Activated T-helper 17 cell treated with anti-CD3 and anti-CD28 coated beads, Interleukin-2, amount 50 U/mL, for 72 hours (primary cell): Measurements from ENCODE around the gene NRXN3. TPM values are rescaled to one million over a fixed set of nuclear protein-coding genes. Genes with fewer than 3 reads are reported as not detected.

ENCODE experiments used
- ATAC-seq: fragments of 150-1000 bp; cut with Tn5 transposase; replicated peaks from 2 replicates; pipeline ENCODE4 v1.10.0; 2021; ENCODE audit warnings: mild to moderate bottlenecking, moderate library complexity
- H3K27ac Mint-ChIP-seq: one replicate; pipeline ENCODE4 v1.8.0; 2022; ENCODE audit warnings: mixed read lengths
- H3K27me3 Mint-ChIP-seq: one replicate; pipeline ENCODE4 v1.8.0; 2022; ENCODE audit warnings: mixed read lengths
- H3K36me3 Mint-ChIP-seq: one replicate; pipeline ENCODE4 v1.8.0; 2022; ENCODE audit warnings: low read depth, mild to moderate bottlenecking, mixed read lengths
- H3K4me1 Mint-ChIP-seq: one replicate; pipeline ENCODE4 v1.8.0; 2022; ENCODE audit warnings: mixed read lengths
- H3K4me3 Mint-ChIP-seq: one replicate; pipeline ENCODE4 v1.8.0; 2022; ENCODE audit warnings: mild to moderate bottlenecking, mixed read lengths
- H3K9me3 Mint-ChIP-seq: one replicate; pipeline ENCODE4 v1.8.0; 2022; ENCODE audit warnings: mixed read lengths
- total RNA-seq, 2 donors: library from RNA; stranded (reverse); gene quantifications; one replicate each; pipeline ENCODE4 v1.2.3, GENCODE V29; 2022

Gene NRXN3
- total RNA-seq, 2 donors from 2014 or later: not detected

GRCh38 chr14:79274641-79275291 is 1104.6 kb downstream of the NRXN3 start:
- Mint-ChIP-seq H3K4me3 (no peak overlapping the region), H3K4me1 (no peaks in the 10 kb centered on the region), H3K9me3 (peaks cover 5% of the 10 kb centered on the region), H3K36me3 (no peaks in the 10 kb centered on the region), H3K27ac (no peak overlapping the region), H3K27me3 (peaks cover 11% of the 10 kb centered on the region)
- ATAC-seq: no peak

GRCh38 chr14:79275292-79275655 is 1105.1 kb downstream of the NRXN3 start:
- H3K27ac Mint-ChIP-seq: no peak overlapping the region
- no peak for ATAC-seq
- H3K36me3 Mint-ChIP-seq: no peaks in the 10 kb centered on the region
- H3K27me3 Mint-ChIP-seq: peaks cover 15% of the 10 kb centered on the region
- no peak overlapping the region for H3K4me3 Mint-ChIP-seq
- H3K4me1 Mint-ChIP-seq: no peaks in the 10 kb centered on the region
- peaks cover 5% of the 10 kb centered on the region for H3K9me3 Mint-ChIP-seq

- ATAC-seq: no peak
- Mint-ChIP-seq H3K9me3 (peaks cover 4% of the 10 kb centered on the region), H3K27me3 (peaks cover 37% of the 10 kb centered on the region)
These were observed 1108.2 kb downstream of the NRXN3 start for GRCh38 chr14:79278286-79278797.

DNA sequence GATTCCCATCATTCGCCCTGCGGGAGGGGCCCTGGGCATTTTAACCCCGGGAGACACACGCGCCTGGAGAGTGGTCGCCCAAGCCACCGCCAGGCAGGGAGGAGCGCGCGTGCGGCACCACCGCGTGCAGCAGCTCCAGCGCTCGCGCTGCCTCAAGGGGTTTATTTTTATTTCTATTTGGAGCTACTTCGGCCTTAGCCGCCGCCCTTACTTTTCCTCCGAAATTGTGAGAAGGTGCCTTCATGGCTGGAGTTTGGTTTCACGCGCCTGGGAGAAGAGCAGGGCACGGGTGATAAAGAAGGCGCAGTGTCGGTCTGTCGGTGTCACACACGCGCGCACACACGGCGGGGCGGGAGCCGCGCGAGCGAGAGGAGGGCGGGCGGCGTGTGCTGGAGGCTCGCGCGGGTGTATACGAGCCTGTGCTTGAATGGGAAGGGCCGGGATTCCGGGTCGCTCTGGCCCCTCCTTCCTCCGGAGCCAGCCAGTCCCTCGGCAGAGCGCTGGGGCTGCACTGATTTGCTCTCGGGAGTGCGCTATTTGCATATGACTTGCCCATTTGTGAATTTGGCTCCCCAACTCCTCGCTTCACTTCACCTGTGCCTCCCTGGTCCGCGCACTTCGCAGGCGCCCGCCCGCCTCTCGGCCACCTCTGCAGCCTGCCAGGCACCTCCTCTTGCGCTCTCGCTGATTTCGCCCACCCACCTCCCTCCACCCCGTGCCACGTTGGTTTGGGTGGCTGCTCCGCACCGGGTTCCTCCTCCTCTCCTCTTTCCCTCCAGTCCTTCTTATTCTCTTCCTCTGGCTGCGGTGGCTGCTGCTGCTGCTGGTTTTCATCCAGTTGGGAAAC is 1108.8 kb downstream of the NRXN3 start:
- H3K4me1 Mint-ChIP-seq: no peaks in the 10 kb centered on the region
- H3K27me3 Mint-ChIP-seq: peaks cover 37% of the 10 kb centered on the region
- peaks cover 5% of the 10 kb centered on the region for H3K9me3 Mint-ChIP-seq
- H3K36me3 Mint-ChIP-seq: no peaks in the 10 kb centered on the region
- no peak for ATAC-seq
- H3K4me3 Mint-ChIP-seq: no peak overlapping the region
- no peak overlapping the region for H3K27ac Mint-ChIP-seq

More at GRCh38 chr14:79278286-79278797, 1108.2 kb downstream of the NRXN3 start:
- no peak overlapping the region for H3K4me3 Mint-ChIP-seq
- H3K4me1 Mint-ChIP-seq: no peaks in the 10 kb centered on the region
- H3K27ac Mint-ChIP-seq: no peak overlapping the region
- no peaks in the 10 kb centered on the region for H3K36me3 Mint-ChIP-seq

- no peaks in the 10 kb centered on the region for H3K4me1 Mint-ChIP-seq
- no peak overlapping the region for H3K4me3 Mint-ChIP-seq
- H3K9me3 Mint-ChIP-seq: peaks cover 5% of the 10 kb centered on the region
- peaks cover 37% of the 10 kb centered on the region for H3K27me3 Mint-ChIP-seq
- no peak overlapping the region for H3K27ac Mint-ChIP-seq
- no peaks in the 10 kb centered on the region for H3K36me3 Mint-ChIP-seq
- ATAC-seq: no peak
These were observed 1109.7 kb downstream of the NRXN3 start for GRCh38 chr14:79279645-79280597.

DNA sequence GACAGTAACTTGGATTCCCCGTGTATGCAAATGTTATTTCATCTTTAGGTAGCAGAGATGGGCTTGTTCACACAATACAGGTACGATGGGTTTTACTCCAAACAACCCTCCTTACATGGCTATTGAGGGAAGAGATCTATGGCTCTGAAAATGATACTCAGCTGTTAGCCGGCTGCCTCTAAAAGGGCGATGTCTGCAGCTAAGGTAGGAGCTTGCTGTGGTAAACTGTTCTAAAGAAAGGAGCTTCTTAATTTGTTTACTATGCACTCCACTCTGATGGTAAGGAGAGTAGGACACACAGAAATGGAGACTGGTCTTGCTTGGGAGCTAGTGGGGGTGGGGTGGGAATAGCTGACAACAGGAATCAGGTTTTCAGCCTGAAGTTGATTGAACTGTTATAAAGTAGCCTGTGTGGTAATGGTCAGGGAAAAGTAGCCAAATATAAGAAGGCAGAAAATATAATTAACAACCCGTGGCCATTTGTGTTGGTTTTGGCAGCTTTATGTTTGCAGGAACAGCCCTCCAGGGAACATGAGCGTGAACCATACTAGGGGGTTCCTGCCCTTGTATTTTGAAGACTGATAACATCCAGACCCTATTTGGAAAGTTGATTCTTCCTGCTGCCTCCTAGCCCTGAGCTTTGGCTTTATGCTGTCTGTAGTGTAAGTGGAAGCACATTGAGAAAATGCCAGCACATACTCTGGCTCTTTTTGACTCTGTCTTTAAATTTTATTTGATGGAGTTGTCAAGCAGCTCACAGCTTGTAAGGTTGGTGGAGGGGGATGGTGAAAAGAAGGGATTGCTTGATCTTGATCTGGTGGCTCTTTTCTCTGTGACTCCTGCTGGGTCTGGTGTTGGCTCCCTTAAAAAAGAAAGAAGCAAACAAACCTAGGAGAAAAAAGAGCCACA is 1111.3 kb downstream of the NRXN3 start:
- no peaks in the 10 kb centered on the region for H3K4me1 Mint-ChIP-seq
- peaks cover 5% of the 10 kb centered on the region for H3K9me3 Mint-ChIP-seq
- ATAC-seq: no peak
- H3K36me3 Mint-ChIP-seq: no peaks in the 10 kb centered on the region
- no peak overlapping the region for H3K4me3 Mint-ChIP-seq
- H3K27ac Mint-ChIP-seq: no peak overlapping the region
- H3K27me3 Mint-ChIP-seq: peaks cover 37% of the 10 kb centered on the region

GRCh38 chr14:79284621-79285020 is 1114.4 kb downstream of the NRXN3 start:
- H3K9me3 Mint-ChIP-seq: peaks cover 5% of the 10 kb centered on the region
- H3K4me3 Mint-ChIP-seq: no peak overlapping the region
- no peak overlapping the region for H3K27ac Mint-ChIP-seq
- ATAC-seq: no peak
- no peaks in the 10 kb centered on the region for H3K4me1 Mint-ChIP-seq
- H3K36me3 Mint-ChIP-seq: no peaks in the 10 kb centered on the region
- peaks cover 27% of the 10 kb centered on the region for H3K27me3 Mint-ChIP-seq

GRCh38 chr14:79285263-79285662 is 1115.1 kb downstream of the NRXN3 start:
- no peak overlapping the region for H3K27ac Mint-ChIP-seq
- H3K4me1 Mint-ChIP-seq: no peaks in the 10 kb centered on the region
- no peak overlapping the region for H3K4me3 Mint-ChIP-seq
- H3K36me3 Mint-ChIP-seq: no peaks in the 10 kb centered on the region
- ATAC-seq: no peak
- peaks cover 22% of the 10 kb centered on the region for H3K27me3 Mint-ChIP-seq
- H3K9me3 Mint-ChIP-seq: peaks cover 5% of the 10 kb centered on the region

- no peak overlapping the region for H3K4me3 Mint-ChIP-seq
- no peak for ATAC-seq
- no peak overlapping the region for H3K27ac Mint-ChIP-seq
- H3K27me3 Mint-ChIP-seq: peaks cover 4% of the 10 kb centered on the region
- H3K36me3 Mint-ChIP-seq: no peaks in the 10 kb centered on the region
- no peaks in the 10 kb centered on the region for H3K4me1 Mint-ChIP-seq
- H3K9me3 Mint-ChIP-seq: peaks cover 10% of the 10 kb centered on the region
These were observed 1117.8 kb downstream of the NRXN3 start for GRCh38 chr14:79287976-79288375.

GRCh38 chr14:79293482-79294177 is 1123.5 kb downstream of the NRXN3 start:
- H3K9me3 Mint-ChIP-seq: peaks cover 11% of the 10 kb centered on the region
- H3K4me1 Mint-ChIP-seq: no peaks in the 10 kb centered on the region
- no peaks in the 10 kb centered on the region for H3K36me3 Mint-ChIP-seq
- no peak for ATAC-seq
- H3K4me3 Mint-ChIP-seq: no peak overlapping the region
- no peaks in the 10 kb centered on the region for H3K27me3 Mint-ChIP-seq
- H3K27ac Mint-ChIP-seq: no peak overlapping the region

- peaks cover 11% of the 10 kb centered on the region for H3K9me3 Mint-ChIP-seq
- ATAC-seq: no peak
- H3K27me3 Mint-ChIP-seq: no peaks in the 10 kb centered on the region
- no peak overlapping the region for H3K4me3 Mint-ChIP-seq
- no peaks in the 10 kb centered on the region for H3K4me1 Mint-ChIP-seq
- no peaks in the 10 kb centered on the region for H3K36me3 Mint-ChIP-seq
- no peak overlapping the region for H3K27ac Mint-ChIP-seq
These were observed 1124.3 kb downstream of the NRXN3 start for GRCh38 chr14:79294499-79294898.

DNA sequence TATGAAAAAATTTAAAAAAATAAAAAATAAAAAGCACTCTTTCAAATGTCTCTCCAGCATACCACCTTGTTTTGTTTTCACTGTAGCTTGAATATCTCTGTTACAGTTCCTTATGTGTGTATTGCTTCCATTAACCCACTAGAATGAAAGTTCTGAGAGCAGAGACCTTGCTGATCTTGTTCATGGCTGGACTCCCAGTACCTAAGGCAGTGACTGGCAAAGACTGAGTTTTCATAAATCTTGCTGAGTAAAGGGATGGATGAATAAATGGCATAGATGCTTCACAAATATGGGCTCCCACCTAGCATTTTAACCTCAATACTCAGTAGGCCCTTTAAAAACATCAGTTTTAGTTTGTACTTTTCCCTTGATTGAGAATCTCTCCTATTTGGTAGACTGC is 1125.2 kb downstream of the NRXN3 start:
- no peaks in the 10 kb centered on the region for H3K27me3 Mint-ChIP-seq
- ATAC-seq: no peak
- H3K4me1 Mint-ChIP-seq: no peaks in the 10 kb centered on the region
- no peaks in the 10 kb centered on the region for H3K36me3 Mint-ChIP-seq
- H3K27ac Mint-ChIP-seq: no peak overlapping the region
- H3K9me3 Mint-ChIP-seq: peaks cover 11% of the 10 kb centered on the region
- no peak overlapping the region for H3K4me3 Mint-ChIP-seq

DNA sequence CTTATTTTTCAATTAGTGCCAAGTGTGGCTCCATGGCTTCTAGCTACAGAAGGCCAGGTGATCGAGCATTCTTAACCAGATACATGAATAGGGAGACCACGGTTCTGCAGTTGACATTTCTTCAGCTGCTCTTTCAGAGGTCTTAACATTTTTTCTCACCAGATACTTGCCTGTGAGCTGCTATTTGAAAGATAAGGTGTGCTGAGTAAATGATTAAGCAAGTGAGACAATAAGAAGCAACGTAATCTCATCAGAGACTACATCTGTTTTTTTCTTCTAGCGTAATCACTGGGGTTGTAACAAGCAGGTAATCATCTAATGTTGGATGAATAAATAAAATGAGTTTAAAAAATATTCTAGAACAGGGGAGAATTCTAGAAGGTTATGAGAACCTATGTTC is 1128.2 kb downstream of the NRXN3 start:
- no peaks in the 10 kb centered on the region for H3K4me1 Mint-ChIP-seq
- H3K27ac Mint-ChIP-seq: no peak overlapping the region
- H3K27me3 Mint-ChIP-seq: no peaks in the 10 kb centered on the region
- no peak overlapping the region for H3K4me3 Mint-ChIP-seq
- H3K9me3 Mint-ChIP-seq: peaks cover 6% of the 10 kb centered on the region
- no peaks in the 10 kb centered on the region for H3K36me3 Mint-ChIP-seq
- ATAC-seq: no peak
